Activated CD4-positive, alpha-beta T cell treated with anti-CD3 and anti-CD28 coated beads, Interleukin-2, Interleukin-6, amounts not matched to agents 100 ng/mL and 50 ng/mL, durations not matched to agents 16 hours and 8 hours (primary cell): ENCODE results near the gene EPHA6.
A peak's percentile ranks its signal among the peaks of the same experiment; 100 is the strongest.

ENCODE experiments used
- DNase-seq: peaks from one replicate; pipeline ENCODE4 v3.0.0-alpha.2; 2020

The EPHA6 gene

GRCh38 chr3:97720417-97720816, 906.0 kb downstream of the EPHA6 start:
- DNase-seq: no peak

- DNase-seq: no peak
Observed at GRCh38 chr3:97721446-97721845, 907.1 kb downstream of the EPHA6 start.

GRCh38 chr3:97736928-97737327, 922.5 kb downstream of the EPHA6 start:
- no peak for DNase-seq

GRCh38 chr3:97738761-97739160, 924.4 kb downstream of the EPHA6 start:
- DNase-seq: no peak

GRCh38 chr3:97742036-97742435, 927.6 kb downstream of the EPHA6 start:
- DNase-seq: no peak

GRCh38 chr3:97744289-97744688, 929.9 kb downstream of the EPHA6 start:
- no peak for DNase-seq

GRCh38 chr3:97763586-97764406, 949.4 kb downstream of the EPHA6 start:
- no peak for DNase-seq

- DNase-seq: peak; percentile 86
Observed at GRCh38 chr3:97764407-97765238, 950.2 kb downstream of the EPHA6 start, which contains the start of gene ARL6. ARL6 (plus strand) TSS chr3:97764758; CDS start chr3:97768108, 3,350 bp downstream.

- DNase-seq: no peak
Observed at GRCh38 chr3:97765336-97765735, 950.9 kb downstream of the EPHA6 start.

GRCh38 chr3:97772926-97773325, 958.5 kb downstream of the EPHA6 start:
- no peak for DNase-seq

- no peak for DNase-seq
Observed at GRCh38 chr3:97778152-97778551, 963.8 kb downstream of the EPHA6 start.

GRCh38 chr3:97793420-97794019, 979.1 kb downstream of the EPHA6 start:
- peak; percentile 53 for DNase-seq

GRCh38 chr3:97795951-97796350, 981.6 kb downstream of the EPHA6 start:
- DNase-seq: no peak
